DMS 273 (cell line): Measurements from ENCODE around the gene S100A10.
A peak's percentile ranks its signal among the peaks of the same experiment; 100 is the strongest.

Experiments
- DNase-seq: peaks from one replicate; lab custom pipeline; 2025; ENCODE audit not compliant: unreplicated experiment; lab: John Stamatoyannopoulos, UW

The S100A10 gene, protein sequence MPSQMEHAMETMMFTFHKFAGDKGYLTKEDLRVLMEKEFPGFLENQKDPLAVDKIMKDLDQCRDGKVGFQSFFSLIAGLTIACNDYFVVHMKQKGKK

DNA sequence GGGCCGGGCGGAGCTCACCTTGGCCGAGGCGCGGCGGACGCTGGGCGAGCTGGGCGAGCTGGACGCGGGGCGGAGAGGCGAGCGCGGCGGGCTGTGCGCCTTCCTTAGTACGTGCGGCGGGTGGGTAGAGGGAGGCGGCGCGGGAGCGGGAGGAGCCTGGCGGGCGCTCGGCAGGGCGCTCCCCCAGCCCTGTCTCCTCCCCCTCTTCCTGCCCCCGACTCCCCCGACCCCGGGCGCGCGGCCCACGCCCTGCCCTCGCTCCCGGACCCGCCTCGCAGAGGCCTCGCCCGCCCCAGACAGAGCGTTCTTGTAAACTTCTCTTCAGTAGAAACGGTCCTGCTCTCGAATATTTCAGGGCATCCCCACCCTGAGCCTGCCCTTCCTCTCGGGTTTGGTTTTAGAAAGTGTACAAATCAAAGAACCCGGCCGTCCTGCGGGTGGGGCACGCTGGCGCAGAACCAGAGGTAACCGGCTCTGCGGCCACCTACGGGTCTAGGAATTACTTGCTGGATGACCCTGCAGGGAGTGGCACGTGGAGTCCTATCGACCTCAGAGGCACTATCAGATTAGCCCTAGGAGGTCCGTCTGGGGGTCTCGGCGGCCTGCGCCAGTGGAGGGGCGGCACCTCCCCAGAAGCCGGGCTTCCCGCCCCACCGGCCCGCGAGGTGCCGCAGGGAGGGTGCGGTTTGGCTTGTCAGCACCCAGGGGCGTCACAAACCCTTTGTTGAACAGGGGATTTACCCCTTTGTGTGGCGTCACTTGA, at the start of gene S100A10:
S100A10 (minus strand) TSS at position 126 of the 763 bp plus-strand sequence. CDS start 7,629 bp downstream, outside the sequence.
- peak; percentile 80 for DNase-seq

- no peak for DNase-seq
These were observed 48.4 kb upstream of the S100A10 start for GRCh38 chr1:152042030-152042429.

DNA sequence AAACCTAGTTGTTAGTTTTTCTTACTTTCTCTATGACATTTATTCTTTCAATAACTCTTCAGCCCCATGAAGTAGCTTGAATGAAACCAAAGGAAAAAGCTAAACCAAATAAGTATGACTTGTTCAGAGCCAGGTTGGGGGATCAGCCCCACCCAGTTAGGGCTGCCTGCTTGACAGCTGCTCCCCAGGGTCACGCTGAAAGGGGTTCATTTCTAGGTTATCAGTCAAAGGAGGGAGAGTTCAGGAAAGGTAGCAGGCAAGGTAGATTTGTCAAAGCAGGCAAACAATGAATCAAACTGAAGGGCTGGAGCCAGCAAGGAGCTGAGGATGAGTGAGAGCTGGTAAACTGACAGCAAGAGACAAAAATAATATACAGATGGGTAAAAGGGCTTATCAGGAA, 46.2 kb upstream of the S100A10 start:
- DNase-seq = no peak

DNA sequence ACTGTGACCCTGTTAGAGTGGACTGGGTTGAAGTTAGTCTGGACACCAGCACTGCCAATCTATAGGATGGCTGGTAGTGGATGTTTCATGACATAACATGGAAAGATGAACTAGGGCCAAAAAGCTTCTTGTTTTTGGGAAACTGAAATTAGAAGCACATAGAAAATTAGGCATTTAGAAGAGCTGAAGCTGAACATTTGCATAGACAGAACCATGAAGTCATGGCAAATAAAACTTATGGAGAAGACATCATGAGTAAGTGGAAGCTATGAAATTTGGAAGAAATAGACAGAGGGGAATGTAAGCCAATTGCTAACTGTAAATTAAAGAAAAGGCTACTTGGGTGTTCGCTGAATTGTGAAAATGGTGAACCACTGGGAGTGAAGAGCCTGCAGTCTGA, 45.8 kb upstream of the S100A10 start:
- DNase-seq = no peak

- DNase-seq = no peak
These were observed 45.2 kb upstream of the S100A10 start for GRCh38 chr1:152038871-152039270.

DNA sequence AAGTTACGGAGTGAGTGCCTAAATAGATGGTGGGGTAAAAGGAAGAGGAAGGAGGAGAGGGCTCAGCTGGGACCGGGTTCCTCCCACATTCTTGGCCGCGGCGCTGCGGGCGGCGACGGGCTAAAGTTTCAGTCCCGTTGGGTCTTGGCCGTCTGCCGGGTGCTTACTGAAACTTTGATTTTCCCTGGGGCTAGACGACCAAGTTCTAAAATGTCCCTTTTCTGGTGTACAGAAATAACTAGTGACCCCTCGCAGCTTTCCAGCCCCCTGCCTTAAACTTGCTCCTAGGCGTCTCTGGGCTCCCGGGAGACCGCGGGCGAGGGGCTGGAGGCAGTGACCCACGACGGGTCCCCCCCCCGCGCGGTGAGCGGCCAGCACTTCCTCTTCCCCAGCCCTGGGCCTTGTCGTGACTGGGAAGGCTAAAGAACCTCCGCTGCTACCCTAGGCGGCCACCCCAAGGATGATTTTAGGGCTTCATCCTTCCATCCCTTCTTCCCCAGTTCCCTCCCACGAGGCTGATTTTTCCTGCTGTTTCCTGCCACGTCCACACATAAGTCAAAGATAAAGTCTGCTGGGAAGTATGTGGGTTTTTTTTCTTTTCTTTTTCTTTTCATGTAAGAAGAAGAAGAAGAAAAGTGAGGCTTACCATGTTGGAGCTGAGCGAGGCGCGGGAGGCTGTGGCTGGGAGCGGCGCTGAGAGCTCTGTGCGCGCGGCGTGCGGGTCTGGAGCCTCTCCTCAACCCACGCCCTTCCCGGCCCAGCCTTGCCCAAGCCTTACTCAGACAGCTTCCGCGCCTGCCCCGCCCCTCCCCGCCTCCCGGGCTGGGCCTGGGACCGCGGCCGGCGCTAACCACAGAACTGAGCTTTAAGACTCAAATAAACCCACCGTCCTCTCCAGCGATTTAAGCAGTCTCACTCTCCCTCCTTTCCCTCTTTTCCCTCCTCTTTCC, 42.9 kb upstream of the S100A10 start, which contains the start of gene S100A11:
S100A11 (minus strand) TSS at position 738 of the 950 bp plus-strand sequence; CDS start at position 649, 89 bp downstream.
- peak; percentile 80 for DNase-seq

GRCh38 chr1:152035539-152036266, 42.0 kb upstream of the S100A10 start:
- peak; percentile 60 for DNase-seq

GRCh38 chr1:152034654-152035538, 41.2 kb upstream of the S100A10 start:
- peak; percentile 87 for DNase-seq

DNA sequence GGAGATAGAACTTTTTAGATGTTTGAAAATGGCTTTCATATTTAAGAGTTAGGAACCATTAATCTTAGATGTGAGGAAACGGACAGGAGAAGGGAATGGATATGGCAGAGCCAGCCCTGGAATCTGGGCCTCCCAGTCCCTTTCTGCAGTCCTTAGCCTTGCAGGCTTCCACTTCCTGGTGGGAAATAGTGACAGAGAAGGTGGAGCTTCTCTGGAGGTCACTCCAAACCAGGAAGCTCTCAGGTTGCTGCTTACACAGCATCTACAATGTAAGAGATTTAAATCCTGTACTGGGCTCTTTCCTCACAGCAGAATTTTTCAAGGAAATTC, 40.6 kb upstream of the S100A10 start:
- no peak for DNase-seq

DNA sequence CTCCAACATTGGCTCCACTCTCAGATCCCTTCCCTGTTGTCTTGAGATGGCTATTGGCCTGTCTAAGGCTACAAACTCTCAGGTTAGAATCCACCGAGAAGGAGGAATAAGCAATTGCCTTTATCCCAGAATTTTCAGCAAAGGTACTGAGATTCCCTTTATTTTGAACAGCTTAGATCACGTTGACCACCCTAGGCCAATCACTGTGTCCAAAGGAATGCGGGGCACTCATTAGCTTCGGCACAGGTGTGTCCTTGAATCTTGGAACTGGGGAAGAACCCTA, 36.2 kb upstream of the S100A10 start:
- no peak for DNase-seq

GRCh38 chr1:152029144-152029928, 35.7 kb upstream of the S100A10 start:
- DNase-seq = no peak

- DNase-seq = no peak
These were observed 33.2 kb upstream of the S100A10 start for GRCh38 chr1:152026895-152027294.

DNA sequence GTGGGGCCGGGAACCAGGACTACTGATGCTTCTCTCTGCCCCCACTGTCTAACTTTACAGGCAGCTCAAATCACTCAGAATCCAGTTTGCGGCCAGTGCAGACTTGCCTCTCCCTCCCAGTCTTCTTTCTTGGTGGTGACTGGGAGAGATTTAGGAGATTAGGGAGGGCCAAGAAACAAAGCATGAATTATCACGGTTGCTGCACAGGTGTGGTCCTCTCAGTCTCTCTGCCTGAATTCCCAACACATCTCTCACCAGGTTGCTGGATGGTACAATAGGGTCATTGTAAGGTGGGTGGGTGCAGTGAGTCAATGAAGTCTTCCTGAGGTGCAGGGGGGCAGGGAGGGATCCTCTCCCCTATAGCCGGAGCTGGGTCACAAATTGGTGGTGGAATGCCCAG, 30.6 kb upstream of the S100A10 start:
- DNase-seq = no peak

DNA sequence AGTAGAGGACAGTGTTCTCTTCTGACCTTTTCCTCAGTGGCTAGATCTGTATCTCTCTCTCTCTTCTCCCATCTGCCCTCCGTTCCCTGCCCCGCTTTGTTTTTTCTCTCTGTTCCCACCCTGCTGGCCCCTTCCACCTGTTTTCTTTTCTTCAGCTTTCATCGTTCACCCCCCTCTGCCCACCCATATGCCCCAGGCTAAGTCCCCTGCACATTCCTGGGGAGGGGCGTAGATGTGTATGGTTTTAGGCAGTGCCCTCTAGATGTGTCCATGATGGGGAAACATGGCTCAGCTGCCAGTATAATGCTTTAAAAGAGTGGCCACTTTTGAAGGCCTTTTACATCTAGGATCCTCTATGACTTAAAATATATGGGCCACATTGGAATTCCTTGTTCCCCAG, 29.6 kb upstream of the S100A10 start:
- DNase-seq = no peak

GRCh38 chr1:152022474-152022873, 28.8 kb upstream of the S100A10 start:
- DNase-seq = peak; percentile 19

DNA sequence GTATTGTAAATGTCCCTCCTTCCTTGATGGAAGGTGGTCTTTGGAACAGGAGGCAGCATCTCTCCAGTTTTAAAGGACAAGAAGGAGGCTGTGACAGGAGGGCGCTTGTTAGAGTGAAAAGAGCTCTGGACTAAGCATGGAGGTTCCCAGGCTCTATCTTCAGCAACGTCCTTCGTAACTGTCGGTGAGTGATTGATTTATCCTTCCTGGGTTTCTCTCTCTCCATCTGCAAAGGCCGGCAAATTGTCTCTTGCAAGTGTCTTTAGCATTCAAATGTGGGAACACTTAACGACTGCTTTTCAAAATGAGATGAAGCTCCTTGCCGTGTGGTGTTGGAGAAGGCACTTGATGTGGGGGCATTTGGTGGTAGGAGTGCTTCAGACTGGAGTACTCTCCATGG, 27.9 kb upstream of the S100A10 start:
- DNase-seq = no peak

GRCh38 chr1:152020849-152021248, 27.2 kb upstream of the S100A10 start:
- DNase-seq = no peak

GRCh38 chr1:152018537-152018936, 24.9 kb upstream of the S100A10 start:
- peak; percentile 14 for DNase-seq

GRCh38 chr1:152015766-152016165, 22.1 kb upstream of the S100A10 start:
- DNase-seq = no peak

DNA sequence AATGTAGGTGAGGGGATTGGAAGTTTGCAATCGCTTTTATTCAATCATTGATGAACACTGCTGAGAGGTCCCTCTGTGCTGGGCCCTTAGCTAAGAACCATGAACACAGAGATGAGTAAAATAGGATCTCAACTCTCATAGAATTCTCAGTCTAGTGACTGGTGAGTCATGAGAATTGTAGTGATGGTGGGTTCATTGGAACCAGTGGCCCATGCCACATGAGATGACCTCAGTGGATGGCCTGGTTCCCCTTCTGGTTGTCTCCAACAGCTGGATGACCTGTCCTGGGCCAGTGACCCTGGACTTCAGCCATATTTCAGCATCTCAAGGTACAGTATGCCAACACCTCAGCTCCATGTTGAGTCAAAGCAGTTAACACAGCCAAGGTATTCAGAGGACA, 21.3 kb upstream of the S100A10 start:
- no peak for DNase-seq
